Measurements from ENCODE around the gene WNK2.

Gene WNK2

DNA sequence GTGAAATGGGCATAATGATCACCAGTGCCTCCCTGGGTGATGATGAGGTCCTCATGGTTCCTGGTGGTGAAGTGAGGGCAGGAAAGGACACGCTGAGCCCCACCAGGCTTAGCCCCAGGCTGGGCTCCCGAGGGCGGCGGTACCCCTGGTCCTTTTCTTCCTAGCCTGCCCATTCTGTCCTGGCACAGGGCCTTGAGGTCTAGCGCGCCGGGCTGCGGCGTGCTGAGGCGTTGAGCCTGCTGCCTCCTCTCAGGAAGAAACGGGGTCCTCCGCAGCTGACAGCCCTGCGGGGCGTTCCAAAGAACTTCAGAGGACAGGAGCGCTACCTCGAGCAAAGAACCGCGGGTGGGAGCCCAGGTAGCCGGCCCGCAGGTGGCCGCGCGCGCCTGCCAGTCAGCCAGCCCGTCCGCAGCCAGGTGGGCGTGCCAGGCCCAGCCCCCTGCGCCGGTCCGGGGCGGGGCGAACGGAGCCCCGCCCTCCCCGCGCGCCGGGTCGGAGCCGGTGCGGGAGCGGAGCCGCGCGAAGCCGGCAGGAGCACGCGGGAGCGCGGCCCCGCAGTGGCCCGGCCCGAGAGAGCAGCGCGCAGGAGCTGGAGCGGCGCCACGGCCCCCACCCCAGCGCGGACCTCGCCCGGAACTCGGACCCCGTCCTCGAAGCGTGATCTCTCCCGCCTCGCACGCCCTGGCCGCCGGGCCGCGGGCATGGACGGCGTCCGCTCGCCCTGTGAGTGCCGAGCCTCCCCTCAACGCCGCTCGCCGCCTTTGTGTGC, at the start of gene WNK2:
Gene WNK2 (plus strand): TSS at position 477 of the 769 bp plus-strand sequence. CDS start 791 bp downstream, outside the sequence.
- DNase-seq: peak; percentile 44

DNA sequence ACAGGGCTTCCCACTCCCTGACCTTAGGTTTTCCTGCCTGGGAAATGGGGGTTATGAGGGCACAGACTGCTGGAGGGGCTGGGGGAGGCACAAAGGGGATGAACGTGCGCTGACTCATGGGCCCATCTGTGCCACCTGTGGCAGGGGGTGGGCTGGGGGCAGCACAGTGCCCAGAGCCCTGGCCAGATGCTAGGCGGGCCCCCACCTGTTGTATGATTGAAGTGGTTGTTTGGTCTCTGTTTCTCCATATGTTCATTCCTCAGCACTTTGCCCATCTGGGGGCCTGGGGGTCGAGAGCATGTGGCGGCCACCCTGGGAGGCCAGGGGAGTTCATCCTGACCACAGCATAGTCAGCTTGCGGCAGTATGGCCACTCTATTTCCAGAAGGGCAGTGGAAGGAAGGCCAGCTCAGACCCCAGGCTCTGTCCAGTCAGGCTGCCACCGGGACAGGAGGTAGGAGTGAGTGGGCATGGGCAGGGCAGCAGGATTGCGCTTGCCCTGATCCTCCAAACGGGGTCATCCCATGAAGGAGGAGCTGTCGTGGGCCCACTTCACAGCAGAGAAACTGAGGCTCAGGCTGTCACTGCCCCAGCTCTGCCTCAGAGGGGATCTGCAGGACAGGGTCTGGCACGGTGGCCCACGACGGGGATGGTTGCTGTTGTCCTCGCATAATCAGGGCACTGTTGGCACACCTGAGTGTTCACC, 49.0 kb upstream of the WNK2 start:
- DNase-seq: no peak

DNA sequence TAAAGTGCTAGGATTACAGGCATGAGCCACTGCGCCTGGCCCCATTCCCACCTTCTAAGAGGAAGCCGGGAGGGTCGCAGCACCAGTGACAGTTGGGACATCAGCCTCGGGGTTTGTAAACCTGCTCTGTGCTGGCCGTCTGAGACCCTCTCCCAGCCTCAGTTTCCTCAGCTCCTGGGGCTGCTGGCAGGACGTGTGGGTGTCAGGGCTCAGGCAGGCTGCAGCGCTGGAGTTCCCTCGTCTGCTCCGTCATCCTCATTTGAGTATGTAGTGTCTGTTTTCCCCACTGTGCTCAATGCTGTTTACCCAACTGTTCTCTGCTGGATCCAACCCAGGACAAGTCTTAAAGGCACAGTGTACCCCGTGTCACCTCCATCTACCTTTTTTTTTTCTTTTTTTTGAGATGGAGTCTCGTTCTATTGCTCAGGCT, 47.9 kb upstream of the WNK2 start:
- DNase-seq: no peak

DNA sequence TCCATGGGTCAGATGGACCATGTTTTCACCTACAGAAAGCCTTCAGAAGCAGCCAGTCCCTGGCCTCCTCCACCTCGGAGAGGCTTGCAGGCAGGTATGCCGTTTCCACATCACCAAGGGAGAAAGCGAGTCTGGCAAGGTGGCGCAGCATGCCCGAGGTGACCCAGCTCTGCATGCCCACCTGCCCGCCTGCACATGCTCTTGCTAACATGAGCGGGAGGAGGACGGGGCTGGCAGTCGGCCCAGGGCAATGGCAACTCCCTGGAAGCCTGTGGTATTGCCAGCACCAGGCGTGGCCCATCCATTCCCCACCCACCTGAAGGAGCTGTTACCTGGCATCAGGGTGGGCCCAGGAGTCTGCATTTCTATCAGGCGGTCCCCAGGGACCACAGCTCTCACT, 46.6 kb upstream of the WNK2 start:
- DNase-seq: no peak

DNA sequence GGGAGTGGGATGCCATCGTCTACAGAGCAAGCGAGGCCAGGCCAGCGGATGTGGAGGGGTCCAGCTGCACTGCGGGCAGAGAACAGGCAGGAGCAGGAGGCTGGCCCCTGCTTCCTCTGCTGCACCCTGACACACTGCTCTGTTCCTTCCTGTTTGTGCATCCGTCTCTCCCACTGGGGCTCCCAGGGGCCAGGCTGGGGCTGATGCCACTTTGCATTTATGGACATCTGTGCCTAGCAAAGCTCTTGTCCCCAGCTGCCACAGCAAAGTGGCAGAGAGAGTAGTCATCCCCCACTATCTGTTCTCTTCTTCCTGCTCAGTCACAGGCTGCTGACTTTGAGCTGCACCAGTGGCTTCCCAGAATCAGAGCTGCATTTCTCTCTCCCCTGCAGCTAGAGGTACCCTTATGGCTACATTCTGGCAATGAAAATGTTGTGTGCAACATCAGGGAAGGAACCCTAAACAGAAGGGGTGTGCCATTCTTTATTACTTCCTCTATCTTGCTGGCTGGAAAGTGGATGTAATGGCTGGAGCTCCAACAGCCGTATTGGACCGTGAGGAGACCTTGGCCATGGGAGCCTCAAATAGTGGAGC, 45.7 kb upstream of the WNK2 start:
- no peak for DNase-seq

DNA sequence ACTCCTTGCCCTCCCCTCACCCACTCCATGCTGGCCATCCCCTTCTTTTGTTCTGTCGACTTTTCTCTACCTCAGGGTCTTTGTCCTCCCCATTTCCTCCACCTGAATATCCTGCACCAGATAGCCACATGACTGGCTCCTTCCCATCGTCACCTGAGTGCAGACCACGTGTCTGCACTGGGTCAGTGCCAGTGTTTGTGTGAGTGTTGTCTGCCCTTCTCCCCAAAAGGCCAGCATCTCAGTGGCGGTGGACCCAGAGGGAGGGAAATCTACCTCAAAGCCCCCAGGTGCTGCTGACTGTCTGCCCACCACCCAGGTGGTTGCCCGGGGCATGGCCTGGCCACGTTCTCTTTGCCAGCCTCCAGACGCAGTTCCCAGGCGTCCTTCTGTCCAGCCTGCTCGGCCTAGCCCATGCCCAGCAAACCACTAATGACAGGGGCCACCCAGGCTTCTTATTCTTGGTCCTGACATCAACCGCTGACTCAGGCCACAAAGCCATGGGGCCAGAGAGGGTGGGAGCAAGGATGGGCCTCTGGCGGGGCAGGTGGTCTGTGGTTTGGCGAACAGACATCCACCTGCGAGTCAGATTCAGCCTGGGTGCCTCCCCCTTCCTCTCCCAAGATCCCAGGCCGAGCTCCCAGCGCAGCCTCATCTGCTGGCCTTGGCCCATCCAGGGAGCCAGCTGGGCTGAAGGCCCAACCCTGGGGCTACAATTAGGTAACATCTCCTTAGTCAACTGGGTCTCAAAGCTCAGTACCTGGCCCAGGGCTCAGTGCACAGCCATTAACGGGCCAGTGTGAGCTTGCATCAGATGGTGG, 44.4 kb upstream of the WNK2 start:
- no peak for DNase-seq

DNA sequence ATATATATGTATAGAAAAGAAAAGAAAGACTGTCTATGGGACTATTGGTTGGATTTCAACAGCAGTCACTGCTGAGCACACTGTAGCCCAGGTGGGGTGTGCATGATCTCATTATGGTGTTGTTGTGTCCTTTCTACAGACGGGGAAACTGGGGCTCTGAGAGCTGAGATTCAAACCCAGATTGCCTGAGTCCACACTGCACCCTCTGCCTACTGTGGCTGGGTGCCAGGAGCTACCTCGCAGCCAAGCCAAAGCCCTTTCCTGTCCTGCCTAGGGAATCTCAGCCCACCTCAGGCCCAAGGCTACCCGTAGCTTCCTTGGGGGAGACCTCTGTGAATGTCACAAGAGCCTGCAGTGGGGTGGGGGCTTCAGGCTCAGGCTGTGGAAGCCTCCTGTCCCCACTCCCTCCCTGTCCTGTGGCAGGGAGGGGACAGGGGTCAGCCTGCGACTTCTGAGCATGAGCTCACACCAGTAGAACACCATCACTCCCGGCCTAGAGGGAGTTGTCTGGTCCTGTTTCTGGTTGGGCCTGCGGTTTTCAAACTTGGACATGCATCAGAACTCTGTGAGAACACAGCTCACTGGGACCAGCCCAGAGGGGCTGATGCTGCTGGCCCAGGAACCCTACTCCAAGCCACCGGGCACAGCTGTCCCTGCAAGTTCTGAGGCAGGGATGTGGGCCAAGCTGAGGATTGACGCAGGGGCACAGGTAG, 42.0 kb upstream of the WNK2 start:
- DNase-seq: no peak

DNA sequence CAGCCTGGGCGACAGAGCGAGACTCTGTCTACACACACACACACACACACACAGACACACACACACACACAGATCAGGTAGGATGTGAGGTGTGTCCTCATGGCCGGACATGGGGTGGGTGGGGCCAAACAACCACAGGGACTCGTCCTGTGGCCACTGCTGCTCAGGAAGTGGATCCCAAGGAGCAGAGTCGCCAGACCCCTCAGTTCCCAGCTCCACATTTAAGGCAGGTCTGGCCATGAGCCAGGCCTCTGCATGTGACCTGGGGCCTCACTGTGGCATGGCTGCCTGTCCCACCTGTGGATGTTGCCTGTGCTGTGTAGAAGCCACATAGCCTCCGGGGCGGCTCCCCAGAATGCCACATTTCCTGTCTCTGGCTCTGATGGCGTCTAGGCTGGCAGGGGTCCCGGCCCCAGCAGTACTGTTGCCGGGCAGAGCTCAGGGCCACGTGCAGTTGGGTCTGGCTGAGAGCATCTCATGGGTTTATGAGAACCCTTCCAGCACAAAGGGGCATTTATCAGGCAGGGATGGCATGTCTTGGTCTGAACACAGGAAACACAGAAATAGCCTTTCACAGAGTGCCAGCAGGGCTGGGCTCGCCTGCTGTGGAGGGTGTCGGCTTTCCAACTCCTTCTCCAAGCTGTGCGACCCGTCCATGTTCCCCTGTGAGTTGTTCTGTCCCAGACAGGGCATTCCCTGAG, 40.0 kb upstream of the WNK2 start:
- DNase-seq: peak; percentile 53

DNA sequence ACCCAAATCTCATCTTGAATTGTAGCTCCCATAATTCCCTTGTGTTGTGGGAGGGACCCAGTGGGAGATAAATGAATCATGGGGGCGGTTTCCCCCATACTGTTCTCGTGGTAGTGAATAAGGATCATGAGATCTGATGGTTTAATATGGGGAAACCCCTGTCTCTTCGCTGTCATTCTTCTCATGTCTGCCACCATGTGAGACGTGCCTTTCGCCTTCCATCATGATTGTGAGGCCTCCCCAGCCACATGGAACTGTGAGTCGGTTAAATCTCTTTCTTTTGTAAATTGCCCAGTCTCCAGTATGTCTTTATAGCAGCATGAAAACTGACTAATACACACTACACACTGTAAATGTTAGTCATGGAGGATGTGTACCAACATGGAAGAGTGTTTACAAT, 37.2 kb upstream of the WNK2 start:
- DNase-seq: peak; percentile 70

DNA sequence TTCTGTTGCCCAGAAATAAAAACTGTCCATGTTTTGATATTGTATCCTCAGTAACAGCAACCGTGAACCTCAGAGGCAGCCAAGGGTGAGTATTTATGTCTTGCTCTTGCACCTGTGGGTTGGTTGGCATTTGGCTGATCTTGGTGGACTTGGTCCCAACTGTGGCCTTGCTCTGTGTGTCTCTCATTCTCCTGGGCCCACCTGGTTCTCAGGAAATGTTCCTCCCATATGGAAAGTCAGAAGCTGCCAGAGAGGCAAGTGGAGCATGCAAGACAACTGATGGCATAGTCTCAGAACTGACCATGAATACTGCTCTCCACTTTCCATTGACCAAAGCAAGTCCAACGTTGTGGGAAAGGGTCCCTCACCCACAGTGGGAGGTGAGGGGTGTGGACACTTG, 36.3 kb upstream of the WNK2 start:
- no peak for DNase-seq

DNA sequence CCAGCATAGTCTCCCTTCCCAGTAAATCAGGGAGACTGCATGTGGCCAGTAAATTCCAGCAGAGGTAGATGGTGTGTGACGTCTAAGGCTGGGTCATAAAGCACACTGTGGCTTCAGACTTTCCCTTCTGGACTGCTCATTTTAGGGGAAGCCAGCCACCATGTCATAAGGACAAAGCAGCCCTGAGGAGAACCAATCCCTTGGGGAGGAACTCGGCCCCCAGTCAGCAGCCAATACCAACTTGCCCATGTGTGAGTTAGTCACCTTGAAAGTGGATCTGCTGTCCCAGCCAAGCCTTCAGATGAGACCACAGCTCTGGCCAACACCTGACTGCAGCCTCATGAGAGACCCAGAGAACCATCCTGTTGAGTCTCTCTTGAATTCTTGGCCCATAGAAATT, 35.2 kb upstream of the WNK2 start:
- DNase-seq: no peak

DNA sequence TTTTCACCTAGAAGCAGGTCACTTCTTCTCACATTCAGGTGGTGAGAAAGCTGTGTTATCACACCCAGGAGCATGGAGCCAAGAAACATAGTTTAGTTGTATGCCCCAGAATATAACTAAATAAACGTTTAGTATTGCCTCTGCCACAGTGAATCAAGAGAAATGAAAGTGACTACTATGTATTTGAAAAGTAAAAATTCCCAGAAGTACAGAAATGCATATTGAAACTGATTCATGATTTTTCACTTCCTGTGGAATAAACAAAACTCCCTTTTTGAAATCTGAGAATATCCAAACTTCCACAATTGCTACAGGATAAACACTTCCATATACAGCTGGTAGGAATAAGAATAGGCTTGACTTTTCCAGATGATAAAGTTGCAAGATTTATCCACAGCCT, 34.6 kb upstream of the WNK2 start:
- DNase-seq: no peak

DNA sequence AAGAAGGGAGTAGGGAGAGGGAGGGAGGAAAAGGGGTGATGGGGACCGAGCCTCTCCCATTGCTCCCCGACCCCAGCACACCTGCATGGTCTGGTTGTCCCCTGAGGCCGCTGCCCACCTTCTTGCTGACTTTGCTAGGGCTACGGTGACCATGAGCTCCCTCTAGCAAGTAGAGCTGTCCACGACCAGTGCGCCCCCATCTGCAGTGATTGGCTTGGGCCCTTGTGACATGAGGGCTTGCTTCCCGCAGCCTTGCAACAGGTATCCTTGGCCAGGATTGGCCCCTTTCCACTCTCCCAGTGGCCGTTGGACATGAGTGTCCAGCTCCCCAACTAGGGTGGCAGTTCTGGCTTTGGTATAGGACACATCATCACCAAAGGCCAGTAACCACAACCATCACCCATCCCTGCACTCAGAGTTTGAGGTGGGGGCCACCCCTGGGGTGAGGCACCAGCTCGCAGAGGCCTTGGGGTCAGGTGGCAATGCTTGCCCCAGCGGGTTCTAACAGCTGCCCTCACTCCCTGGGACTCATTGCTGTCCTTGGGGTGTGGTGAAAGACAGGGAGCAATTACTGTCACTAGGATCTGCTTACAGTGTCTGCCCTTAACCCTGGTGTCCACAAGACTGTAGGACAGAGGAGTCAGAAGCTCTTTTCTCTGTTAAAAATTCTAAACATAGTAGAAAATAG, 32.7 kb upstream of the WNK2 start:
- DNase-seq: no peak

DNA sequence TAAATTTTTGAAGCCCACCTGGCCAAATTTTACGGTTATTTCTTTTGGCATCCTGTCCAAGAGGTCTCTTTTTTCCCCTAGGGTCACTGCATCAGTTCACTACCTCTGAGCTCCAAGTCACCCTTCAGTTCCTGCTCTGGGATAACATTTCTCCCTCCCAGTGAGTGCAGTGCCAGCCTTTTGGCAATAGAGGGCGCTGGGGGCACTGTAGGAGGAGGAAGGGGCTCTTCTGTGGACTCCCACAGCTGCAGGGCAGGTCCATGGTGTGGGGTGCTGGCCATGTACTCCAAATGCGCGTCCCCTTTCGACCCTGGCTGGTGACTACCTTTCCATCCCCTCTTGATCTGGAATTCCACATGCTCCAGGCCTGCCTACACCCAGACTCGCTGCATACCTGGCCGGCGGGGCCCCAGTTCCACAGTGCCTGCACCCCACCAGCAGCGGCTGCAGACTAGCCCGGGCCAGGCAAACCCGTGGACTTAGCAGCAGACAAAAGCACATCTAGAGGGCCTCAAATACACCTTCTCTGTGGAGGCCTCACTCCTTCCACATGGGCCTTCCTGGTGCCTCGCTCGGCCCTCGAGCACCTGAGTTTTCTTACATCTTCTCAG, 29.5 kb upstream of the WNK2 start:
- DNase-seq: peak; percentile 69

DNA sequence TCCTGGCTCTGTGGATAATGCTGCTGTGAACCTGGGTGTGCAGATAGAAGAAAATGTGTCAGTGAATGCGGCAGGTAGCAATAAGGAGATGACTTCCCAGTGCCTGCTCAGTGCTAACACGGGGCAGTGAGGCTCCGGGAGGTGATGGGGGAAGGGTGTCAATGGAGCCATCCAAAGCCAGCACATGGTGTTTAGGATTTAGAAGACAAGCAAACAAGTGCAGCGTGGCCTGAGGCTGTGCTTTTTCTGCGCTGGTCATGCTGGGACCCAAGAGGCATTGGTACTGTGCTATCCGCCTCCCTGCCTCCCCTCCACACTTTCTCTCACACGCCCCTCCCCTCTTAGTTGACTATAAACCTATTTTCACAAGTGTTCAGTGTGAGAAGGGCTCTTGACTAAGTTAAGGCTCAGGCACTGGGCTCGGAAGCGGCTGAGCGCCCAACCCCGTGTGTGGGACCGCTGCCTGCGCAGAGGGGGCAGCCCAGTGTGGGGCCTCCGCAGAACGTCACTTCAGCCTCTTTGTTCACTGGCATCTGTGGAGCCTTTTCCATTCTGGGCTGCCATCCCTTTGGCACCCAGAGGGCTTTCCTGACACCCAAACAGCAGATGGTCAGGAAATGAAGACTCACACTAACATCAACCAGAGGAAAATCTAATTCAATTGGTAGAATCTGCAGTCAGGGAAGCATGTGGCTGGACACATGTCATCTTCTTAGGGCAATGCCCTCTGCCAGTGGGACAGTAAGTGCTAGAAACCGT, 28.0 kb upstream of the WNK2 start:
- DNase-seq: no peak

DNA sequence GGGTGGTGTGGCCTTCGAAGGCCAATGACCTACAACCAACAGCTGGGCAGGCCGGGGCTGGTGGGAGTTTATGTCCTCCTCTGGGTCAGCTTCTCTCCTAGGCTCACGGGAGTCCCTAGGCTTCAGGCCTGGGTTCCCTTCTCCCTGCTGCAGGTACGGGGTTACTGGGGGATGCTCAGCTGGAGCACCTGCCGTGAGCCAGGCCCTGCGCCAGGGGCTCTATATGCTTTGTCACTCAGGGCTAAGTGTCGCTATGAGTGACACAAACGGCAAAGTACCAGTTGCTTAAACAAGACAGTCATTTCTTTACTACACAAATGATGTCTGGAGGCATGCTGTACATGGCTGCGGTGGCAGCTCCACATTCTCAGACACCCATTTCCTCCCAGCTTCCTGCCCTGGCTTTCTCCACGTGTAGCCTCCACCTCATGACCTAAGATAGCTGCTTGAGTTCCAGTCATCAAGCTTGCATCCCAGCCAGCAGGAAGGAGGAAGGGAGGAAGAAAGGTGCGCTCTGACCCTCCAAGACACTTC, 27.4 kb upstream of the WNK2 start:
- peak; percentile 70 for DNase-seq

DNA sequence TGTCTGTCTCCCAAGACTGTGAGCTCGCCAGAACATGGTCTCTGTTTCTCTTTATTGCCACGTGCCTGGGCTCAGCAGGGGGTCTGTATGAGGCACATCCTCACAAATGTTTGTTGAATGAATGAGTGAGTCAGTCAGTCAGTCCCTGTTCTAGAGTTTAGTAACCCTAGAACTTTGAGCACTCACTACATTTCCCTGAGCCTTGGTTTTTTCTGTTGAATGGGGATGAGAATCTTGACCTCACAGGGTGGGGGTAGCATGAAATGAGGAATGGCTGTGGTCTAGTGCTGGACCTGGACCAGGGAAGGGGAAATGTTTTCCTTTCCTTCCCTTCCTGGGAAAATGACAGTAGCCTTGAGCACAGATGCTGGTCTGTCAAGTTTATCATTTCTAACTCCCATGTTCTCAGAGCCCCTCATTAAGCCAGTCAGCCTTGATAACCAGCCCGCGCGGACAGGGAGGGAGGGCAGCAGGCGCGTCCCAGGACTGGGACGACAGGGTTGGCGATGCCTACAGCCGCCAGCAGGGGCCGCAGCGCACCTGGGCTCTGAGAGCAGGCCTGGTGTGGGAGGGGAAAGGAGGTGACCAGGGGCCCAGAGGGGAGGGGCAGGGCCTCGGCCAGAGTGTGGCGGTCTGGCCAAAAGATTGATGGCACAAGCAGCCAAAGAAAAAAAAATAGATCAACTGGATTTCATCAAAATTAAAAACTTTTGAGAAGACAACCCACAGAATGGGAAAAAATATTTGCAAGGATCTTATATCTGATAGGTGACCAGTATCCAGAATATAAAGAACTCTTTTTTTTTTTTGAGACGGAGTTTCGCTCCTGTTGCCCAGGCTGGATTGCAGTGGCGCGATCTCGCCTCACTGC, 24.1 kb upstream of the WNK2 start:
- peak; percentile 84 for DNase-seq

DNA sequence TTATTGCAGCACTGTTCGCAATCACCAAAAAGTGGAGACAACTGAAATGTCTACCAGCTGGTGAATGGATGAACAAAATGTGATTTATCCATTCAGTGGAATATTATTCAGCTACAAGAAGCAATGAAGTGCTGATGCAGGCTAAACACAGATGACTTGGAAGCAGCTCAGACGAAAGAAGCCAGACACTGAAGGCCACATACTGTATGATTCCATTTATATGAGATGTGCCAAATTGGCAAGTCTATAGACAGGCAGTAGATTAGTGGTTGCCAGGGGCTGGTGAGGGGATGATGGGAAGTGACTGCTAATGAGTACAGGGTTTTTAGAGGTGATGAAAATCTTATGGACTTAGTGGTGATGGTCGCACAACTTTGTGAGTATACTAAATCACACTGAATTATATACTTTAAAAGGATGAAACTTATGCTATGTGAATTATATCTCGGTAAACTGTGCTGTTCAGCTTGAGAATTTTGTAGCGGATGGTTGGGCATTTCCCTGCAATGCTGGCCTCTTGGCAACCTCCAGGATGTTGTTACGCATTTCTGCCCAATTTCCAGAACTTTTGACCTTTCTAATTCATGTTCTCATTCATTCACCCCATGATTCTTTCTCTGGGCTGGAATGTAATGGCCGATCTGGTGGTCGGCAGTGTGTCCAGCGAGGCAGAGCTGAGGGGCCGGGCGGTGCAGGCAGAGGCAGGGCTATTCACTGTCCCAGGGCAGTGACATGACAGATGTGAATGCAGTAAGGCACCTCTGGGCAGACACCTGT, 22.0 kb upstream of the WNK2 start:
- no peak for DNase-seq

All from activated CD4-positive, alpha-beta T cell treated with anti-CD3 and anti-CD28 coated beads for 48 hours (primary cell).